Measurements from ENCODE around the gene ASPDH. TPM values are rescaled to one million over a fixed set of nuclear protein-coding genes. Genes with fewer than 3 reads are reported as not detected.

ASPDH gene
- total RNA-seq, 4 donors from 2014 or later: not detected

DNA sequence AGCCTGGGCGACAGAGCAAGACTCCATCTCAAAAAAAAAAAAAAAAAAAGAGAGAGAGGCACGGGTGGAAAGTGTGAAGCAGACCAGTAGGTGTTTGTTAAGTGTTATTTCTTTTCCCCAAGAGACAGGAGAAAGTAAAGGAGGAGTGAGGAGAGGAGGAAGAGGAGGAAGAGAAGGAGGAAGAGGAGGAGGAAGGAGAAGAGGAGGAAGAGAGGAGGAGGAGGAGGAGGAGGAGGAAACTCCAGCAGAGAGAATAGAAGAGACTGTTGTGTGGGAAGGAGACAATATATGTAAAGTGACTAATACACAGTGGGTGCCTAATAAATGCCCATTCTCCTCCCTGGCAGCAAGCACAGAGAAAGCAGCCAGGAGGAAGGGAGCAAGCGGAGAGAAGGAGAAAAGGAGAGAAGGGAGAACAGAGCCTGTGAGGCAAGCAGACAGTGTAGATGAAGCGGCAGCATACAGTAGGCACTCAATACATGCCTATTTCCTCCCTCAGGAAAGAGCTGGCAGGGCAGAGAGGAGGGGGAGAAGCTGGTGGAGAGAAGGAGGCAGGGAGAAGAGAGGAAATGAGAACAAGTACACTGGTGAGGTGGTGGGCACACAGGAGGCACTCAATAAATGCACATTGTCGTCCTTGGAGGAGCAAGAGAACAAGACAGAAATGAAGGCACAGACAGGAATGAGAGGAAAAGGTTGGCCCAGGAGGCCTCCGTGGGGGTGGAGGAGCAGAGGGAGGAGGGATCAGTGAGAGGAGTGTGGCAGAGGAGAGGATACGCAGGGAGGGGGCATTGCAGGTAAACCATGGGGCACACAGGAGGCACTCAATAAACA, 19.3 kb downstream of the ASPDH start:
- Histone ChIP-seq H3K36me3 (peaks cover 0 to 7% of the 10 kb centered on the region in 2 donors), H3K27me3 (peaks cover 20% of the 10 kb centered on the region), H3K9me3 (no peaks in the 10 kb centered on the region), H3K4me3 (no peak overlapping the region), H3K4me1 (no peaks in the 10 kb centered on the region), H3K27ac (no peak overlapping the region)
- TF ChIP-seq CTCF (IDR thresholded peaks at IDR 0.05) (no peak), POLR2A (IDR thresholded peaks at IDR 0.05) (no peak), EP300 (IDR thresholded peaks at IDR 0.05) (no peak), POLR2AphosphoS5 (IDR thresholded peaks at IDR 0.05) (no peak)
- no peak for ATAC-seq
- WGBS, 2 donors (ENCODE audit: low coverage in 1 of 2): 46% methylated on average over 5 to 6 of the region's 7 CpGs

- H3K27me3 ChIP-seq: peaks cover 31% of the 10 kb centered on the region
- H3K9me3 ChIP-seq: no peaks in the 10 kb centered on the region
- 51 to 52% methylated on average over 4 to 5 of the region's 8 CpGs for WGBS, 2 donors (ENCODE audit: low coverage in 1 of 2)
- peaks cover 0 to 7% of the 10 kb centered on the region in 2 donors for H3K36me3 ChIP-seq
- no peak for TF ChIP-seq EP300 (IDR thresholded peaks at IDR 0.05)
- no peak overlapping the region for H3K4me3 ChIP-seq
- no peak overlapping the region for H3K27ac ChIP-seq
- ATAC-seq: no peak
- H3K4me1 ChIP-seq: no peaks in the 10 kb centered on the region
Measured at GRCh38 chr19:50493171-50493570, 20.5 kb downstream of the ASPDH start.

GRCh38 chr19:50492303-50493052, 21.2 kb downstream of the ASPDH start:
- peaks cover 38% of the 10 kb centered on the region for H3K27me3 ChIP-seq
- no peaks in the 10 kb centered on the region for H3K9me3 ChIP-seq
- TF ChIP-seq POLR2AphosphoS5 (IDR thresholded peaks at IDR 0.05) (no peak), POLR2A (IDR thresholded peaks at IDR 0.05) (no peak), EP300 (IDR thresholded peaks at IDR 0.05) (no peak), CTCF (IDR thresholded peaks at IDR 0.05) (no peak)
- peaks cover 0 to 7% of the 10 kb centered on the region in 2 donors for H3K36me3 ChIP-seq
- WGBS, 2 donors (ENCODE audit: low coverage in 1 of 2): 3 to 6% methylated on average over 5 to 8 of the region's 12 CpGs
- no peak overlapping the region for H3K27ac ChIP-seq
- H3K4me3 ChIP-seq: no peak overlapping the region
- H3K4me1 ChIP-seq: no peaks in the 10 kb centered on the region
- no peak for ATAC-seq

DNA sequence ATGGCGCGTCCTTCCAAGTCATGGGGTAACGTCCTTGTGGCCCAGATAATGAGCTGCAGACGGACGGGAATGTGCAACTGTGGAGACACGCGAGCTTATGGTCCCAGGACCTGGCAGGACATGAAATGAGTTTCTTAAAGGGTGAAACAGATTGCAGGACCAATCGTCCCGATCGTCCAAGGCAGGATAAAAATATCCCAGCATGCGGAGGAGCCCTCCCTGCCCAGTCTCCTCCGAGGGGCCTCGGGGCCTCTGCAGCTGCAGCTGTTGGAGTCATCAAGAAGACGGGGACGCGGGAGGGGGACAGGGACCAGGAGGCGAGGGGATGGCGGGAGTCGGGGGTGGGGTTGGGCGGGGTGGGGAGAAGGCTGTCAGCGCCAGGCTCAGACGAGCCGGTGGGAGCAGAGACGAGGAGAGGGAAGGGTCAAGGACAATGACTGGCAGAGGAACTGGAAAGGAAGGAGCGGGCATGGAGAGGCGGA, 22.7 kb downstream of the ASPDH start:
- Histone ChIP-seq H3K27ac (no peak overlapping the region), H3K4me1 (no peaks in the 10 kb centered on the region), H3K9me3 (no peaks in the 10 kb centered on the region), H3K27me3 (peaks cover 51% of the 10 kb centered on the region), H3K4me3 (no peak overlapping the region), H3K36me3 (peaks cover 0 to 7% of the 10 kb centered on the region in 2 donors)
- WGBS, 2 donors (ENCODE audit: low coverage in 1 of 2): 27% methylated on average over 16 to 25 of the region's 26 CpGs
- no peak for ATAC-seq
- TF ChIP-seq CTCF (IDR thresholded peaks at IDR 0.05) (no peak), EP300 (IDR thresholded peaks at IDR 0.05) (no peak), POLR2A (IDR thresholded peaks at IDR 0.05) (no peak), POLR2AphosphoS5 (IDR thresholded peaks at IDR 0.05) (no peak)

- Histone ChIP-seq H3K4me1 (no peaks in the 10 kb centered on the region), H3K9me3 (no peaks in the 10 kb centered on the region), H3K36me3 (peaks cover 0 to 7% of the 10 kb centered on the region in 2 donors), H3K27me3 (peaks cover 51% of the 10 kb centered on the region), H3K4me3 (no peak overlapping the region), H3K27ac (no peak overlapping the region)
- TF ChIP-seq CTCF (IDR thresholded peaks at IDR 0.05) (no peak), EP300 (IDR thresholded peaks at IDR 0.05) (no peak), POLR2A (IDR thresholded peaks at IDR 0.05) (no peak), POLR2AphosphoS5 (IDR thresholded peaks at IDR 0.05) (no peak)
- ATAC-seq: no peak
- WGBS, 2 donors (ENCODE audit: low coverage in 1 of 2): 96% methylated on average over 4 of the region's 18 CpGs; no CpG with 5 or more reads in 1 of the 2 donors
Measured at GRCh38 chr19:50490411-50490811, 23.3 kb downstream of the ASPDH start.

Data from gastroesophageal sphincter (tissue), 4 donors.